ENCODE measurements around the gene CLEC16A. TPM values are rescaled to one million over a fixed set of nuclear protein-coding genes. Genes with fewer than 3 reads are reported as not detected.

Gene CLEC16A
- total RNA-seq, 4 donors from 2014 or later, result 38.2 to 153 (median 92.7) TPM

GRCh38 chr16:10935226-10935915, 9.0 kb upstream of the CLEC16A start:
- TF ChIP-seq POLR2AphosphoS5 (IDR thresholded peaks at IDR 0.05), result no peak
- no peak for TF ChIP-seq EP300 (IDR thresholded peaks at IDR 0.05; ENCODE audit: low read depth)
- Histone ChIP-seq H3K27me3 (no peaks in the 10 kb centered on the region), H3K4me1 (peaks cover 46 to 62% (median 57%) of the 10 kb centered on the region in 4 donors), H3K4me3 (no peak overlapping the region), H3K9me3 (no peaks in the 10 kb centered on the region), H3K27ac (no peak overlapping the region), H3K36me3 (no peaks in the 10 kb centered on the region)
- in situ Hi-C loops (cut with MboI; ENCODE audit: low pct_ligation_motif_present in 1 of 4, low pct_unique_long_range_greater_than_20kb in 1 of 4, low sequenced_read_pairs in 3 of 4), result loop anchor here in 2 of 4 donors (5.0 to 10.0 kb wide), 2 partner anchors 191 to 408 kb away; partner anchors contain the start of gene NUBP1 (in 1 of the 2)
- DNase-seq, result no peak
- WGBS, 2 donors (ENCODE audit: low coverage in 1 of 2), result 21 to 40% methylated on average over 7 of the region's 7 CpGs
- intact Hi-C loops (cut with DNase I; ENCODE audit: low total_unique reads), result no loop called here

GRCh38 chr16:10936272-10936984, 7.9 kb upstream of the CLEC16A start:
- peaks cover 53 to 73% (median 64%) of the 10 kb centered on the region in 4 donors for H3K4me1 ChIP-seq
- no peaks in the 10 kb centered on the region for H3K27me3 ChIP-seq
- no peaks in the 10 kb centered on the region for H3K36me3 ChIP-seq
- TF ChIP-seq POLR2AphosphoS5 (IDR thresholded peaks at IDR 0.05) (no peak), EP300 (IDR thresholded peaks at IDR 0.05; ENCODE audit: low read depth) (no peak), CTCF (IDR thresholded peaks at IDR 0.05) (no peak), POLR2A (IDR thresholded peaks at IDR 0.05) (no peak)
- intact Hi-C loops (cut with DNase I; ENCODE audit: low total_unique reads) (no loop called here), in situ Hi-C loops (cut with MboI; ENCODE audit: low pct_ligation_motif_present in 1 of 4, low pct_unique_long_range_greater_than_20kb in 1 of 4, low sequenced_read_pairs in 3 of 4) (loop anchor here in 2 of 4 donors (5.0 to 10.0 kb wide), 2 partner anchors 192 to 409 kb away; partner anchors contain the start of gene NUBP1 (in 1 of the 2))
- H3K4me3 ChIP-seq, result no peak overlapping the region
- DNase-seq, result no peak
- H3K27ac ChIP-seq, result no peak overlapping the region
- no peaks in the 10 kb centered on the region for H3K9me3 ChIP-seq
- WGBS, 2 donors (ENCODE audit: low coverage in 1 of 2), result 56 to 74% methylated on average over 8 of the region's 8 CpGs

GRCh38 chr16:10937068-10937859, 7.1 kb upstream of the CLEC16A start:
- Histone ChIP-seq H3K4me3 (peak overlapping the region in 1 of 4 donors; percentile 25), H3K27ac (peak overlapping the region; percentile 48 to 60 (median 50)), H3K36me3 (no peaks in the 10 kb centered on the region), H3K4me1 (peaks cover 53 to 74% (median 64%) of the 10 kb centered on the region in 4 donors), H3K9me3 (no peaks in the 10 kb centered on the region), H3K27me3 (no peaks in the 10 kb centered on the region)
- intact Hi-C loops (cut with DNase I; ENCODE audit: low total_unique reads) (no loop called here), in situ Hi-C loops (cut with MboI; ENCODE audit: low pct_ligation_motif_present in 1 of 4, low pct_unique_long_range_greater_than_20kb in 1 of 4, low sequenced_read_pairs in 3 of 4) (loop anchor here in 2 of 4 donors (5.0 to 10.0 kb wide), 2 partner anchors 192 to 410 kb away; partner anchors contain the start of gene NUBP1 (in 1 of the 2))
- TF ChIP-seq POLR2AphosphoS5 (IDR thresholded peaks at IDR 0.05) (no peak), POLR2A (IDR thresholded peaks at IDR 0.05) (no peak), EP300 (IDR thresholded peaks at IDR 0.05; ENCODE audit: low read depth) (no peak), CTCF (IDR thresholded peaks at IDR 0.05) (no peak)
- WGBS, 2 donors (ENCODE audit: low coverage in 1 of 2), result 39% methylated on average over 11 of the region's 11 CpGs; no CpG with 5 or more reads in 1 of the 2 donors
- DNase-seq, result no peak

- Histone ChIP-seq H3K9me3 (no peaks in the 10 kb centered on the region), H3K27me3 (no peaks in the 10 kb centered on the region), H3K36me3 (no peaks in the 10 kb centered on the region), H3K4me1 (peaks cover 53 to 83% (median 71%) of the 10 kb centered on the region in 4 donors), H3K4me3 (peak overlapping the region in 1 of 4 donors; percentile 25), H3K27ac (peak overlapping the region; percentile 48 to 60 (median 50))
- DNase-seq, result no peak
- WGBS, 2 donors (ENCODE audit: low coverage in 1 of 2), result 61% methylated on average over 7 of the region's 7 CpGs; no CpG with 5 or more reads in 1 of the 2 donors
- in situ Hi-C loops (cut with MboI; ENCODE audit: low pct_ligation_motif_present in 1 of 4, low pct_unique_long_range_greater_than_20kb in 1 of 4, low sequenced_read_pairs in 3 of 4), result loop anchor here in 2 of 4 donors (5.0 to 10.0 kb wide), 2 partner anchors 194 to 411 kb away; partner anchors contain the start of gene NUBP1 (in 1 of the 2)
- intact Hi-C loops (cut with DNase I; ENCODE audit: low total_unique reads), result no loop called here
- no peak for TF ChIP-seq EP300 (IDR thresholded peaks at IDR 0.05; ENCODE audit: low read depth)
- no peak for TF ChIP-seq POLR2A (IDR thresholded peaks at IDR 0.05)
- no peak for TF ChIP-seq CTCF (IDR thresholded peaks at IDR 0.05)
- no peak for TF ChIP-seq POLR2AphosphoS5 (IDR thresholded peaks at IDR 0.05)
These were observed 6.0 kb upstream of the CLEC16A start for GRCh38 chr16:10938321-10938720.

Data from transverse colon (tissue), 4 donors.